ENCODE results near the gene PBX1.

DNA sequence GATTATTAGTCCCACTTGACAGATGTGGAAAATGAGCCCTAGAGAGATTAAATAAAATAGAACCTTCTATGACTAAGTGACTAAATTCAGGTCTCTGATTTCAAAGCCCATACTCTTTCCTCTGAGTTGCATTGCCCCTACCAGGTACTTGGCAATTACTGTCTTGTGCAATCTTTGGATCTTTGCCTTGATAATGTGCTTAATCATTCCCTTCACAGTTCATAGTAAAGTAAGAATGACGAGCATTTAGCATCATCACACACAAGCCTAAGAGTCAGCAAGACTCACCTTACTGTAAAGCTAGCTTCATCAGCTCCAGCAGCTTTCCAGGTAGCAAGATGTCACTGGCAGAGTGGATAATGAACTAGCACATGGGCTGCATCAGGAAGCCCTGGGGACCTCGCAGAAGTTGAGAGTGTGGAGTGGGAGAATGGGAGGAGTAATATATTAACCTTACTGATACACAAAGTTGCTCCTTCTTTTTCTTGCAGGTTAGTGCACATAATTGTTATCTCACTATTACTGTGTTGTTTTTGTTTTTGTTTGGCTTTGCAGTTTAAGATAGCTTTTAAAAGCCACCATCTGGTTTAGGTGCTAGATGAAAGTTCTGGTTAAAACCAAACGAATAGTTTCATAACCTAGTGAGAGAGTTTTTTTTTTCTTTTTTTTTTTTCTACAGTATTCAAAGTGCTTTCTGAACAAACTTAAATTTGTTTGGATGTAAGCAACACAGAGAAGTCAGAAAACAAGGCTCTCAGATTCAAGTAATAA lies 71.8 kb downstream of the PBX1 start:
- TF ChIP-seq, protein P1, sequence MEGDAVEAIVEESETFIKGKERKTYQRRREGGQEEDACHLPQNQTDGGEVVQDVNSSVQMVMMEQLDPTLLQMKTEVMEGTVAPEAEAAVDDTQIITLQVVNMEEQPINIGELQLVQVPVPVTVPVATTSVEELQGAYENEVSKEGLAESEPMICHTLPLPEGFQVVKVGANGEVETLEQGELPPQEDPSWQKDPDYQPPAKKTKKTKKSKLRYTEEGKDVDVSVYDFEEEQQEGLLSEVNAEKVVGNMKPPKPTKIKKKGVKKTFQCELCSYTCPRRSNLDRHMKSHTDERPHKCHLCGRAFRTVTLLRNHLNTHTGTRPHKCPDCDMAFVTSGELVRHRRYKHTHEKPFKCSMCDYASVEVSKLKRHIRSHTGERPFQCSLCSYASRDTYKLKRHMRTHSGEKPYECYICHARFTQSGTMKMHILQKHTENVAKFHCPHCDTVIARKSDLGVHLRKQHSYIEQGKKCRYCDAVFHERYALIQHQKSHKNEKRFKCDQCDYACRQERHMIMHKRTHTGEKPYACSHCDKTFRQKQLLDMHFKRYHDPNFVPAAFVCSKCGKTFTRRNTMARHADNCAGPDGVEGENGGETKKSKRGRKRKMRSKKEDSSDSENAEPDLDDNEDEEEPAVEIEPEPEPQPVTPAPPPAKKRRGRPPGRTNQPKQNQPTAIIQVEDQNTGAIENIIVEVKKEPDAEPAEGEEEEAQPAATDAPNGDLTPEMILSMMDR (optimal IDR thresholded peaks at IDR 0.05 in 1 of 3, IDR thresholded peaks at IDR 0.05 in 1 of 3, conservative IDR thresholded peaks at IDR 0.05 in 1 of 3; ENCODE audit: extremely low read depth in 1 of 3, insufficient read depth in 2 of 3, low read length in 3 of 3), result no peak
- TF ChIP-seq EZH2 (IDR thresholded peaks at IDR 0.05; ENCODE audit: low read length), result no peak
